CD14-positive monocyte (primary cell): Measurements from ENCODE around the gene ARRDC3. TPM values are rescaled to one million over a fixed set of nuclear protein-coding genes. Genes with fewer than 3 reads are reported as not detected.
A peak's percentile ranks its signal among the peaks of the same experiment; 100 is the strongest.

ENCODE experiments used
- DNase-seq, 3 donors: peaks; one replicate each; pipeline ENCODE4 v3.0.0-alpha.2; 2011 to 2022
- H2AFZ ChIP-seq: 2 replicates; pipeline ENCODE4 v1.6.0; 2012; ENCODE audit warnings: mild to moderate bottlenecking, low read depth, low read length, inconsistent platforms; ENCODE audit not compliant: insufficient read depth, poor library complexity, severe bottlenecking
- H3K27ac ChIP-seq, 2 donors: 1 replicate in 1 of 2; 2 replicates in 1 of 2; pipeline ENCODE4 v1.5.1; 2012 to 2013; ENCODE audit warnings: low read length in 2 of 2, control low read depth in 1 of 2, inconsistent platforms in 1 of 2, low read depth in 1 of 2, mild to moderate bottlenecking in 1 of 2
- H3K27me3 ChIP-seq, 2 donors: one replicate each; pipeline versions ENCODE4 v1.6.0 to v1.6.1; 2011 to 2013; ENCODE audit warnings: low read length in 2 of 2; ENCODE audit not compliant: control insufficient read depth in 2 of 2, insufficient read depth in 2 of 2
- H3K36me3 ChIP-seq, 2 donors: replicated peaks in 1 of 2; 1 replicate in 1 of 2; 2 replicates in 1 of 2; pipeline versions ENCODE4 v1.5.1 to v1.6.1; 2012 to 2013; ENCODE audit warnings: low read length in 2 of 2, control low read depth in 1 of 2, inconsistent platforms in 1 of 2, mild to moderate bottlenecking in 1 of 2; ENCODE audit not compliant: insufficient read depth in 2 of 2, control insufficient read depth in 1 of 2
- H3K4me1 ChIP-seq, 2 donors: 1 replicate in 1 of 2; 2 replicates in 1 of 2; pipeline versions ENCODE4 v1.5.1 to v1.6.1; 2012 to 2013; ENCODE audit warnings: low read length in 2 of 2, control low read depth in 1 of 2, inconsistent platforms in 1 of 2, mild to moderate bottlenecking in 1 of 2, moderate library complexity in 1 of 2; ENCODE audit not compliant: insufficient read depth in 2 of 2, control insufficient read depth in 1 of 2
- H3K4me2 ChIP-seq: replicated peaks from 2 replicates; pipeline ENCODE3; 2012; ENCODE audit warnings: low read length, moderate library complexity, mild to moderate bottlenecking; ENCODE audit not compliant: poor library complexity, severe bottlenecking; ENCODE audit errors: extremely low read depth
- H3K4me3 ChIP-seq, 3 experiments: fragments of 200-600 bp in 1 of 3; sonication (generic) in 1 of 3; replicated peaks in 1 of 3; 1 replicate in 2 of 3; 2 replicates in 1 of 3; pipeline ENCODE4 v1.5.1; 2011 to 2013; ENCODE audit warnings: low read length in 3 of 3, mild to moderate bottlenecking in 3 of 3, control low read depth in 2 of 3, low read depth in 2 of 3, inconsistent platforms in 1 of 3, moderate library complexity in 1 of 3
- H3K79me2 ChIP-seq: 2 replicates; pipeline ENCODE4 v1.6.0; 2012; ENCODE audit warnings: mild to moderate bottlenecking, control low read depth, inconsistent platforms, low read length, moderate library complexity; ENCODE audit not compliant: insufficient read depth
- H3K9ac ChIP-seq: 2 replicates; pipeline ENCODE4 v1.6.0; 2017; ENCODE audit warnings: low read length, mild to moderate bottlenecking; ENCODE audit not compliant: insufficient read depth, poor library complexity, severe bottlenecking
- H3K9me3 ChIP-seq, 2 donors: replicated peaks in 1 of 2; 1 replicate in 1 of 2; 2 replicates in 1 of 2; pipeline versions ENCODE4 v1.5.1 to v1.6.1; 2012 to 2013; ENCODE audit warnings: low read length in 2 of 2, control low read depth in 1 of 2; ENCODE audit not compliant: control insufficient read depth in 1 of 2, insufficient read depth in 1 of 2
- H4K20me1 ChIP-seq: 2 replicates; pipeline ENCODE4 v1.6.0; 2012; ENCODE audit warnings: mild to moderate bottlenecking, low read length, control low read depth, moderate library complexity; ENCODE audit not compliant: insufficient read depth
- H3K27ac Mint-ChIP-seq, 7 donors: one replicate each; pipeline ENCODE4 v1.8.0; 2020; ENCODE audit warnings: mild to moderate bottlenecking in 7 of 7, mixed read lengths in 7 of 7, moderate library complexity in 6 of 7, inconsistent platforms in 2 of 7
- H3K27me3 Mint-ChIP-seq, 3 donors: one replicate each; pipeline ENCODE4 v1.8.0; 2021 to 2022; ENCODE audit warnings: low read depth in 3 of 3, mild to moderate bottlenecking in 3 of 3, mixed read lengths in 3 of 3, moderate library complexity in 3 of 3, inconsistent platforms in 1 of 3
- H3K36me3 Mint-ChIP-seq, 2 donors: one replicate each; pipeline ENCODE4 v1.8.0; 2020; ENCODE audit warnings: mixed read lengths in 2 of 2, inconsistent platforms in 1 of 2, mild to moderate bottlenecking in 1 of 2
- H3K4me1 Mint-ChIP-seq: one replicate; pipeline ENCODE4 v1.8.0; 2020; ENCODE audit warnings: mild to moderate bottlenecking, mixed read lengths
- H3K4me3 Mint-ChIP-seq, 2 donors: one replicate each; pipeline ENCODE4 v1.8.0; 2020; ENCODE audit warnings: mild to moderate bottlenecking in 2 of 2, mixed read lengths in 2 of 2, moderate library complexity in 1 of 2
- H3K9me3 Mint-ChIP-seq, 7 donors: one replicate each; pipeline ENCODE4 v1.8.0; 2020 to 2022; ENCODE audit warnings: mixed read lengths in 7 of 7, mild to moderate bottlenecking in 6 of 7, moderate library complexity in 6 of 7, inconsistent platforms in 2 of 7
- WGBS: methylation state at CpG from one replicate; pipeline ENCODE4 v1.1.5; 2013; ENCODE audit warnings: missing lambda C conversion rate; ENCODE audit not compliant: insufficient coverage; 5-methylcytosine and 5-hydroxymethylcytosine counted together
- intact Hi-C, 2 donors: fragments of 100-400 bp; cut with micrococcal nuclease; formaldehyde crosslinking; loops; one replicate each; pipeline versions ENCODE4 v1.15.0 to v1.15.1; 2023
- polyA plus RNA-seq, 3 donors: library from polyadenylated mRNA; depleted of rRNA in 1 of 3; unstranded in 2 of 3; stranded (reverse) in 1 of 3; fragments of 300-500 nt in 2 of 3; fragments of >200 nt in 1 of 3; fragmentation: Illumina TruSeq in 2 of 3; gene quantifications; 1 replicate in 2 of 3; 2 replicates in 1 of 3; pipeline ENCODE4 v1.2.3, GENCODE V29; 2012 to 2021
- TF ChIP-seq, protein P1 (sequence below): fragments of 200-600 bp; IDR thresholded peaks from one replicate; pipeline ENCODE4 v1.8.0; 2022; ENCODE audit warnings: antibody characterized with exemption, mild to moderate bottlenecking

Gene ARRDC3
- polyA plus RNA-seq, 3 donors = 43.3 to 68.0 (median 64.6) TPM

DNA sequence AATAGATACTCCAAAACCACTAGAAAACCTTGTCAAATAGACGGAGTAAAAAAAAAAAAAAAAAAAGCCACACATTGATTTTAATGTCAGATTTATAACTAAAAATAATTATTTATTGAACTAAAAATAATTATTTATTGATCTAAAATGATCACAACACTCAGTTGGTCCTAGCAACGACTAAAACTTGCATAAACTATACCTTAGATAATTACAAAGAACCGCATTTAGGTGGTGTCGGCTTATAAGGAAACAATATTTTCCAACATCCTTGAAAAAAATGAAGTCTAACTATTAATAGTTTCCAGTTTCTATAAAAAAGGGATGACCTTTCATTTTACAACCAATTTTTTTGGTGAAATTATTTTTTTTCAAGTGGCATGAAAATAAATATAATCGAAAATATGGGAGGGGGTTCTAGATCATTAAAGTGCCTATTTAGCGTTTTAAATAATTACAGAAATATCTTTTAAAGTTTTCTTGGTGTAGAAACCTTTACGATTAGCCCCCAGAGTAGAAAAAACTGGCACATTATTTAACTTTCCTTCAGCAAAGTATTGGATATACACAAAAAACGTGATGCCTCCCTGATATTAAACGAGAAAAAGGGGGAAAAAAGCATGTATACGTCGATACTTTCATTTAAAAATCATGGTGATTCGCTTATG lies 3.7 kb downstream of the ARRDC3 start:
- peaks cover 69% of the 10 kb centered on the region for H3K79me2 ChIP-seq

DNA sequence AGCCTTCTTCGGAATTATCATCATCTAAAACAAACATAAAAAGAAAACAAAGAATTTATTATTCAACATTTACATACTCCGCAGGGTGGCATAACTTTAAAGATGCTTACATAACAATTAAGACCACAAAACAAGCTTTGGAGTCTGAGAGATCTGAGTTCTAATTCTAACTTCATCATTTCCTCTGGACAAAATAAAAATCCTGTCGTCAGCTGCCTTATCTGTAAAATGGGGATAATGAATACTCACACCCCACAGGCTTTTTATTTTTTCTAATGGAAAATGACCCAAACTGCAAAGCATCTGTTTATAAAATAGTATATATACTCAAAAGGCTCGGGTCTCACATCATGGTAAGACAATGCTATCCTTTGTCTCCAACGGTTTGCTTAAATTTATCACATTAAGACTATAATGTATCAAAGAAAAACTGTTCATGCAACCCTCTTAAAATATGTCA lies 4.3 kb downstream of the ARRDC3 start:
- no peaks in the 10 kb centered on the region for H3K27me3 ChIP-seq
- H3K79me2 ChIP-seq = peaks cover 73% of the 10 kb centered on the region
- intact Hi-C loops = no loop called here
- peak overlapping the region in 1 of 2 donors; percentile 99 for H3K27ac ChIP-seq
- Mint-ChIP-seq H3K36me3 (peaks cover 41 to 45% of the 10 kb centered on the region in 2 donors), H3K9me3 (no peaks in the 10 kb centered on the region), H3K4me3 (peak overlapping the region; percentile 75 to 98), H3K27ac (peak overlapping the region in 6 of 7 donors; percentile 56 to 100 (median 77)), H3K27me3 (no peaks in the 10 kb centered on the region), H3K4me1 (peaks cover 11% of the 10 kb centered on the region)
- peaks cover 10 to 19% of the 10 kb centered on the region in 2 donors for H3K4me1 ChIP-seq
- H3K36me3 ChIP-seq = peaks cover 47 to 48% of the 10 kb centered on the region in 2 donors
- H3K9ac ChIP-seq = peak overlapping the region; percentile 96
- DNase-seq = no peak
- TF ChIP-seq, protein P1, sequence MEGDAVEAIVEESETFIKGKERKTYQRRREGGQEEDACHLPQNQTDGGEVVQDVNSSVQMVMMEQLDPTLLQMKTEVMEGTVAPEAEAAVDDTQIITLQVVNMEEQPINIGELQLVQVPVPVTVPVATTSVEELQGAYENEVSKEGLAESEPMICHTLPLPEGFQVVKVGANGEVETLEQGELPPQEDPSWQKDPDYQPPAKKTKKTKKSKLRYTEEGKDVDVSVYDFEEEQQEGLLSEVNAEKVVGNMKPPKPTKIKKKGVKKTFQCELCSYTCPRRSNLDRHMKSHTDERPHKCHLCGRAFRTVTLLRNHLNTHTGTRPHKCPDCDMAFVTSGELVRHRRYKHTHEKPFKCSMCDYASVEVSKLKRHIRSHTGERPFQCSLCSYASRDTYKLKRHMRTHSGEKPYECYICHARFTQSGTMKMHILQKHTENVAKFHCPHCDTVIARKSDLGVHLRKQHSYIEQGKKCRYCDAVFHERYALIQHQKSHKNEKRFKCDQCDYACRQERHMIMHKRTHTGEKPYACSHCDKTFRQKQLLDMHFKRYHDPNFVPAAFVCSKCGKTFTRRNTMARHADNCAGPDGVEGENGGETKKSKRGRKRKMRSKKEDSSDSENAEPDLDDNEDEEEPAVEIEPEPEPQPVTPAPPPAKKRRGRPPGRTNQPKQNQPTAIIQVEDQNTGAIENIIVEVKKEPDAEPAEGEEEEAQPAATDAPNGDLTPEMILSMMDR = no peak
- H2AFZ ChIP-seq = no peak overlapping the region
- WGBS = no CpG with 5 or more reads among the region's 5 CpGs
- H3K9me3 ChIP-seq = no peaks in the 10 kb centered on the region
- H4K20me1 ChIP-seq = peaks cover 28% of the 10 kb centered on the region
- H3K4me3 ChIP-seq = peak overlapping the region; percentile 80 to 99 (median 88)
- H3K4me2 ChIP-seq = peak overlapping the region; percentile 97

More for the DNA sequence above, 3.7 kb downstream of the ARRDC3 start:
- Histone ChIP-seq H3K9ac (peak overlapping the region; percentile 96), H4K20me1 (peaks cover 22% of the 10 kb centered on the region), H3K4me3 (peak overlapping the region; percentile 80 to 99 (median 88)), H3K36me3 (peaks cover 41 to 42% of the 10 kb centered on the region in 2 donors), H3K27me3 (no peaks in the 10 kb centered on the region), H3K4me2 (peak overlapping the region; percentile 97), H2AFZ (peak overlapping the region; percentile 60), H3K9me3 (no peaks in the 10 kb centered on the region), H3K4me1 (peaks cover 16 to 25% of the 10 kb centered on the region in 2 donors), H3K27ac (peak overlapping the region; percentile 99 to 100)
- intact Hi-C loops = no loop called here
- DNase-seq = no peak
- Mint-ChIP-seq H3K4me3 (peak overlapping the region; percentile 98 to 99), H3K27me3 (no peaks in the 10 kb centered on the region), H3K27ac (peak overlapping the region; percentile 99 to 100 (median 99)), H3K9me3 (no peaks in the 10 kb centered on the region), H3K36me3 (peaks cover 36 to 39% of the 10 kb centered on the region in 2 donors), H3K4me1 (peaks cover 16% of the 10 kb centered on the region)
- TF ChIP-seq, protein P1 = no peak
- WGBS = 0% methylated on average over 1 of the region's 12 CpGs
